H1 (cell line): ENCODE measurements around the gene HSPA1B. TPM values are rescaled to one million over a fixed set of nuclear protein-coding genes. Genes with fewer than 3 reads are reported as not detected.
"Not testable (repeated sequence)": the region's sequence is repeated elsewhere in the genome, so short reads cannot be mapped to it uniquely, and the experiment has no call there.

ENCODE experiments used
- CTCF ChIA-PET: fragments of 300-600 bp; sonication (Branson Sonifier 250); formaldehyde crosslinking; loops from one replicate; lab custom pipeline; 2021; ENCODE audit not compliant: partially characterized antibody; lab: Charles Lee
- POLR2A ChIA-PET: fragments of 300-600 bp; sonication (Branson Sonifier 250); formaldehyde crosslinking; loops from one replicate; lab custom pipeline; 2021; ENCODE audit warnings: inconsistent platforms; ENCODE audit not compliant: partially characterized antibody; lab: Charles Lee
- DNase-seq, 2 experiments: peaks; one replicate each; pipeline versions ENCODE4 v3.0.0 to v3.0.0-alpha.2; 2010 to 2022; ENCODE audit warnings: low spot score in 2 of 2, low read depth in 1 of 2, mixed read lengths in 1 of 2
- FAIRE-seq: peaks from 2 replicates; lab custom pipeline; 2011; peaks lifted over from hg19 to GRCh38; lab: Jason Lieb, UNC
- H2AFZ ChIP-seq: 2 replicates; pipeline ENCODE4 v1.8.1; 2012; ENCODE audit warnings: low read length, inconsistent platforms
- H2AK5ac ChIP-seq: 2 replicates; pipeline ENCODE4 v1.6.1; 2013; ENCODE audit warnings: low read depth, low read length
- H2BK120ac ChIP-seq: replicated peaks from 2 replicates; pipeline ENCODE3; 2013; ENCODE audit warnings: low read depth, low read length, inconsistent platforms
- H2BK12ac ChIP-seq: 2 replicates; pipeline ENCODE4 v1.6.1; 2013; ENCODE audit warnings: low read depth, low read length
- H2BK15ac ChIP-seq: 2 replicates; pipeline ENCODE4 v1.6.1; 2013; ENCODE audit warnings: low read length
- H2BK20ac ChIP-seq: 2 replicates; pipeline ENCODE4 v1.6.1; 2013; ENCODE audit warnings: low read length
- H2BK5ac ChIP-seq: 2 replicates; pipeline ENCODE4 v1.6.1; 2013; ENCODE audit warnings: low read depth, low read length
- H3K14ac ChIP-seq: 2 replicates; pipeline ENCODE4 v1.6.1; 2013; ENCODE audit warnings: inconsistent platforms; ENCODE audit not compliant: insufficient read length
- H3K18ac ChIP-seq: 2 replicates; pipeline ENCODE4 v1.6.1; 2013; ENCODE audit warnings: low read length; ENCODE audit errors: extremely low read depth
- H3K23ac ChIP-seq: 2 replicates; pipeline ENCODE4 v1.6.1; 2013; ENCODE audit warnings: inconsistent platforms; ENCODE audit not compliant: insufficient read length
- H3K23me2 ChIP-seq: 2 replicates; pipeline ENCODE4 v1.6.1; 2013; ENCODE audit warnings: low read depth, low read length
- H3K27ac ChIP-seq: 2 replicates; pipeline ENCODE4 v1.6.1; 2011; ENCODE audit warnings: low read depth, low read length, inconsistent platforms
- H3K27me3 ChIP-seq, 4 experiments: replicated peaks in 1 of 4; 1 replicate in 1 of 4; 2 replicates in 3 of 4; pipeline versions ENCODE4 v1.6.1 to v1.8.1; 2011 to 2013; ENCODE audit warnings: low read length in 3 of 4, mild to moderate bottlenecking in 3 of 4, inconsistent platforms in 2 of 4, mixed read lengths in 2 of 4, moderate library complexity in 1 of 4; ENCODE audit not compliant: control insufficient read depth in 3 of 4, insufficient read depth in 3 of 4; ENCODE audit errors: extremely low read depth in 1 of 4
- H3K36me3 ChIP-seq, 4 experiments: 2 replicates each; pipeline versions ENCODE4 v1.6.1 to v1.8.1; 2011 to 2013; ENCODE audit warnings: mild to moderate bottlenecking in 4 of 4, low read length in 3 of 4, moderate library complexity in 2 of 4, control low read depth in 1 of 4, inconsistent platforms in 1 of 4; ENCODE audit not compliant: insufficient read depth in 4 of 4, control insufficient read depth in 2 of 4
- H3K4ac ChIP-seq: replicated peaks from 2 replicates; pipeline ENCODE3; 2013; ENCODE audit warnings: low read length, low read depth, mixed read lengths, inconsistent platforms; ENCODE audit not compliant: insufficient read length
- H3K4me1 ChIP-seq, 4 experiments: replicated peaks in 1 of 4; 1 replicate in 1 of 4; 2 replicates in 3 of 4; pipeline versions ENCODE4 v1.6.1 to v1.8.1; 2011 to 2013; ENCODE audit warnings: low read length in 3 of 4, inconsistent platforms in 2 of 4, mixed read lengths in 1 of 4; ENCODE audit not compliant: insufficient read depth in 4 of 4, control insufficient read depth in 3 of 4
- H3K4me2 ChIP-seq, 2 experiments: 2 replicates each; pipeline versions ENCODE4 v1.6.1 to v1.8.1; 2011 to 2013; ENCODE audit warnings: low read depth in 2 of 2, low read length in 2 of 2, control low read depth in 1 of 2, inconsistent platforms in 1 of 2, mild to moderate bottlenecking in 1 of 2; ENCODE audit not compliant: insufficient read depth in 1 of 2
- H3K4me3 ChIP-seq, 4 experiments: fragments of 200-600, 300-600 bp in 1 of 4; sonication (generic), shearing (Covaris generic), sonication (Bioruptor Twin) in 1 of 4; 2 replicates each; pipeline versions ENCODE4 v1.5.1 to v1.8.1; 2011 to 2016; ENCODE audit warnings: low read length in 4 of 4, low read depth in 3 of 4, control low read depth in 2 of 4, inconsistent platforms in 2 of 4, mild to moderate bottlenecking in 2 of 4, mixed read lengths in 1 of 4, moderate library complexity in 1 of 4; ENCODE audit not compliant: insufficient read depth in 2 of 4; ENCODE audit errors: extremely low read depth in 1 of 4
- H3K56ac ChIP-seq: replicated peaks from 2 replicates; pipeline ENCODE3; 2013; ENCODE audit warnings: low read depth, mild to moderate bottlenecking, mixed read lengths, low read length, inconsistent platforms; ENCODE audit not compliant: insufficient read length
- H3K79me1 ChIP-seq: 2 replicates; pipeline ENCODE4 v1.6.1; 2013; ENCODE audit warnings: low read depth, low read length, control low read depth
- H3K79me2 ChIP-seq, 2 experiments: 2 replicates each; pipeline versions ENCODE4 v1.6.1 to v1.8.1; 2012 to 2013; ENCODE audit warnings: low read length in 2 of 2, mild to moderate bottlenecking in 2 of 2, inconsistent platforms in 1 of 2; ENCODE audit not compliant: insufficient read depth in 2 of 2, control insufficient read depth in 1 of 2
- H3K9ac ChIP-seq, 4 experiments: replicated peaks in 1 of 4; 1 replicate in 1 of 4; 2 replicates in 3 of 4; pipeline versions ENCODE4 v1.6.1 to v1.8.1; 2011 to 2013; ENCODE audit warnings: low read depth in 3 of 4, low read length in 3 of 4, control low read depth in 2 of 4, mild to moderate bottlenecking in 2 of 4, moderate library complexity in 2 of 4, inconsistent platforms in 1 of 4; ENCODE audit errors: extremely low read depth in 1 of 4
- H3K9me3 ChIP-seq, 2 experiments: 2 replicates each; pipeline versions ENCODE4 v1.6.1 to v1.8.1; 2012 to 2013; ENCODE audit warnings: mild to moderate bottlenecking in 2 of 2, moderate library complexity in 2 of 2, control low read depth in 1 of 2, inconsistent platforms in 1 of 2, low read depth in 1 of 2, low read length in 1 of 2, mixed read lengths in 1 of 2; ENCODE audit not compliant: insufficient read depth in 2 of 2
- H4K20me1 ChIP-seq, 2 experiments: replicated peaks in 1 of 2; 2 replicates each; pipeline versions ENCODE3 to v1.8.1; 2011 to 2013; ENCODE audit warnings: inconsistent platforms in 2 of 2, low read length in 2 of 2, mild to moderate bottlenecking in 1 of 2; ENCODE audit not compliant: insufficient read depth in 2 of 2, control insufficient read depth in 1 of 2
- H4K5ac ChIP-seq: 2 replicates; pipeline ENCODE4 v1.6.1; 2013; ENCODE audit warnings: low read length, low read depth, mixed read lengths, inconsistent platforms; ENCODE audit not compliant: insufficient read length
- H4K8ac ChIP-seq: 2 replicates; pipeline ENCODE4 v1.8.0; 2013; ENCODE audit warnings: mild to moderate bottlenecking, moderate library complexity, low read length, inconsistent platforms; ENCODE audit not compliant: insufficient read depth; ENCODE audit errors: extremely low read depth
- H4K91ac ChIP-seq: replicated peaks from 2 replicates; pipeline ENCODE3; 2013; ENCODE audit warnings: low read length, mixed read lengths, inconsistent platforms; ENCODE audit not compliant: insufficient read length
- WGBS, 2 experiments: shearing (Covaris generic) in 1 of 2; methylation state at CpG; one replicate each; pipeline versions ENCODE4 v1.1.6 to v1.1.7; 2013 to 2015; ENCODE audit warnings: low lambda C conversion rate in 2 of 2, mixed read lengths in 2 of 2, inconsistent platforms in 1 of 2, low coverage in 1 of 2, missing lambda C conversion rate in 1 of 2; ENCODE audit not compliant: insufficient replicate concordance in 2 of 2, insufficient coverage in 1 of 2, insufficient read length in 1 of 2; ENCODE audit errors: extremely low coverage in 1 of 2, missing lambda C conversion rate in 1 of 2; 5-methylcytosine and 5-hydroxymethylcytosine counted together
- polyA plus RNA-seq, 7 experiments: library from polyadenylated mRNA; depleted of rRNA in 3 of 7; stranded (reverse) in 5 of 7; unstranded in 2 of 7; fragments of >200 nt in 5 of 7; fragments of 200-250 nt in 2 of 7; gene quantifications; 1 replicate in 5 of 7; 2 replicates in 1 of 7; 4 replicates in 1 of 7; pipeline versions ENCODE4 v1.2.1 to v1.2.3, GENCODE V29; 2011 to 2013; ENCODE audit warnings: missing spikeins in 2 of 7, mixed read lengths in 2 of 7
- total RNA-seq: library from RNA; stranded (reverse); fragmentation: NEBNext Ultra II Directional; extraction: Animal tissue kit (Norgen Biotek cat#: 25700); gene quantifications from 2 replicates; pipeline ENCODE4 v1.2.1, GENCODE V29; 2021

HSPA1B gene
- total and polyA plus RNA-seq, 2 of the 8 experiments (the other 6 are each of a cell fraction or from before 2014, with no cell fraction given): 36.6 to 76.6 TPM

DNA sequence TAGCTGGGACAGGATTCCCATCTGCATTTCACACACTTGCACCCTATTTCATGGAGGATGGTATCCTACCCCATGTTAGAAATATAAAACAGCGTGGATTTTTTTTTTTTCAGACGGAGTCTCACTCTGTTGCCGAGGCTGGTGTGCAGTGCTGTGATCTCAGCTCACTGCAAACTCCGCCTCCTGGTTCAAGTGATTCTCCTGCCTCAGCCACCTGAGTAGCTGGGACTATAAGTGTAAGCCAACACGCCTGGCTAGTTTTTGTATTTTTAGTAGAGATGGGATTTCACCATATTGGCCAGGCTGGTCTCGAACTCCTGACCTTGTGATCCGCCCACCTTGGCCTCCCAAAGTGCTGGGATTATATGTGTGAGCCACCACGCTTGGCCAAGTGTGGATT lies 30.2 kb downstream of the HSPA1B start:
- not testable (repeated sequence) for H3K27me3 ChIP-seq, H3K27ac ChIP-seq, H2BK120ac ChIP-seq, H2BK15ac ChIP-seq, FAIRE-seq, H3K56ac ChIP-seq, H3K79me1 ChIP-seq, H4K20me1 ChIP-seq, H2AK5ac ChIP-seq, H3K9me3 ChIP-seq, H3K4me3 ChIP-seq, H2AFZ ChIP-seq, H3K4ac ChIP-seq, H3K23ac ChIP-seq, DNase-seq, H2BK5ac ChIP-seq, H3K9ac ChIP-seq, H4K91ac ChIP-seq, H4K8ac ChIP-seq, H3K4me1 ChIP-seq, H3K23me2 ChIP-seq, H3K18ac ChIP-seq, H3K14ac ChIP-seq, H3K4me2 ChIP-seq, H3K79me2 ChIP-seq, H2BK12ac ChIP-seq, H2BK20ac ChIP-seq, H4K5ac ChIP-seq
- CTCF ChIA-PET: interaction anchor here (1.2 to 1.5 kb wide), 2 partner anchors 11 to 14 kb away, joined by 3 to 4 read pairs; no protein-coding TSS in a partner anchor
- peaks cover 3 to 17% (median 4%) of the 10 kb centered on the region in 4 experiments; a peak in 7 of 8 replicates for H3K36me3 ChIP-seq
- WGBS, 2 experiments: 91% methylated on average over 8 of the region's 8 CpGs; no CpG with 5 or more reads in 1 of the 2 experiments
- POLR2A ChIA-PET: interaction anchor here (1.6 to 6.5 kb wide), 3 partner anchors 12 to 30 kb away, joined by 5 to 93 read pairs (median 34); partner anchors contain the start of gene HSPA1B
